ENCODE measurements around the gene AOX1. TPM values are rescaled to one million over a fixed set of nuclear protein-coding genes. Genes with fewer than 3 reads are reported as not detected.

AOX1 gene
- total and polyA plus RNA-seq, 10 of the 15 experiments (the other 5 are each of a cell fraction or from before 2014, with no cell fraction given), result 0.03 to 0.56 (median 0.19) TPM; not detected in 6

- ATAC-seq, result no peak
- in situ Hi-C loops (cut with MboI) (no loop called here), intact Hi-C loops (cut with micrococcal nuclease; ENCODE audit: unreplicated experiment) (no loop called here)
- CTCF ChIA-PET, result interaction anchor here (0.8 to 1.0 kb wide), 4 partner anchors 8 to 127 kb away, joined by 3 to 4 read pairs (median 3); no protein-coding TSS in a partner anchor
- H3K36me3 ChIP-seq (ENCODE audit: control insufficient read depth in 2 of 2, insufficient read depth in 2 of 2, low read length in 1 of 2), result no peaks in the 10 kb centered on the region; a peak in 1 of 4 replicates
- TF ChIP-seq, protein P1, sequence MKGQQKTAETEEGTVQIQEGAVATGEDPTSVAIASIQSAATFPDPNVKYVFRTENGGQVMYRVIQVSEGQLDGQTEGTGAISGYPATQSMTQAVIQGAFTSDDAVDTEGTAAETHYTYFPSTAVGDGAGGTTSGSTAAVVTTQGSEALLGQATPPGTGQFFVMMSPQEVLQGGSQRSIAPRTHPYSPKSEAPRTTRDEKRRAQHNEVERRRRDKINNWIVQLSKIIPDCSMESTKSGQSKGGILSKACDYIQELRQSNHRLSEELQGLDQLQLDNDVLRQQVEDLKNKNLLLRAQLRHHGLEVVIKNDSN (IDR thresholded peaks at IDR 0.05; ENCODE audit: borderline replicate concordance, extremely low read length, insufficient read depth, low read depth, low read length), result no peak
- no peak for TF ChIP-seq RB1 (IDR thresholded peaks at IDR 0.05; ENCODE audit: borderline replicate concordance)
- TF ChIP-seq BHLHE40 (IDR thresholded peaks at IDR 0.05; ENCODE audit: borderline replicate concordance in 1 of 2, low read depth in 2 of 2, low read length in 1 of 2), result no peak
- TF ChIP-seq BCL3 (IDR thresholded peaks at IDR 0.05; ENCODE audit: borderline replicate concordance, insufficient read depth, low read depth, low read length, poor library complexity, severe bottlenecking), result no peak
- no peak for FAIRE-seq
- H3K9me3 ChIP-seq (replicated peaks; ENCODE audit: control insufficient read depth, insufficient read depth, low read length), result no peaks in the 10 kb centered on the region
- no peaks in the 10 kb centered on the region for H3K27me3 ChIP-seq (replicated peaks in 1 of 2; ENCODE audit: control insufficient read depth in 2 of 2, insufficient read depth in 2 of 2, low read length in 1 of 2)
- no peaks in the 10 kb centered on the region for H4K20me1 ChIP-seq (ENCODE audit: control insufficient read depth, insufficient read depth)
- RAD21 ChIA-PET (ENCODE audit: unreplicated experiment), result no interaction called here
- no peak overlapping the region for H3K9ac ChIP-seq (ENCODE audit: control insufficient read depth, insufficient read depth, low read length)
- BruUV-seq (replicated peaks), result no TSS peak
- H3K4me3 ChIP-seq, result no peak overlapping the region
- SMC1A ChIA-PET (ENCODE audit: uncharacterized antibody, unreplicated experiment), result interaction anchor here (1.4 kb wide), 2 partner anchors 18 to 45 kb away, joined by 3 to 4 read pairs; no protein-coding TSS in a partner anchor
- DNase-seq (ENCODE audit: low read depth, low spot score), result no peak
- no peak overlapping the region for H3K4me2 ChIP-seq (ENCODE audit: control insufficient read depth, insufficient read depth)
- H2AFZ ChIP-seq (ENCODE audit: control insufficient read depth, low read depth, low read length), result no peak overlapping the region
- 96% methylated on average over 9 of the region's 9 CpGs for WGBS (ENCODE audit: insufficient coverage, insufficient replicate concordance, low lambda C conversion rate, missing lambda C conversion rate)
- H3K27ac ChIP-seq (ENCODE audit: control insufficient read depth, insufficient read depth), result no peak overlapping the region
- peaks cover 6% of the 10 kb centered on the region; the same call in 1 of the 2 replicates for H3K4me1 ChIP-seq (ENCODE audit: control insufficient read depth, insufficient read depth, low read length)
- POLR2A ChIA-PET, result interaction anchor here (0.7 kb wide), 1 partner anchor 131 kb away, joined by 3 read pairs; no protein-coding TSS in a partner anchor
- no peaks in the 10 kb centered on the region for H3K79me2 ChIP-seq (ENCODE audit: control insufficient read depth, insufficient read depth, low read length)
Observed at GRCh38 chr2:200586644-200586975, 796 bp downstream of the AOX1 start.

Measured in GM12878 (cell line).